22Rv1 (cell line): ENCODE measurements around the gene CADM4.
A peak's percentile ranks its signal among the peaks of the same experiment; 100 is the strongest.

Source experiments
- H3K27ac ChIP-seq: fragments of 450-650 bp; 2 replicates; pipeline ENCODE4 v1.5.1; 2017
- CTCF ChIP-seq: fragments of 450-650 bp; IDR thresholded peaks from 2 replicates; pipeline ENCODE4 v1.5.1; 2017; ENCODE audit warnings: mild to moderate bottlenecking
- ZFX ChIP-seq: fragments of 450-650 bp; IDR thresholded peaks from 2 replicates; pipeline ENCODE4 v1.6.1; 2017; ENCODE audit warnings: antibody characterized with exemption, borderline replicate concordance

CADM4 gene

GRCh38 chr19:43681821-43682220 lies 42.2 kb upstream of the CADM4 start:
- TF ChIP-seq CTCF (no peak), ZFX (no peak)

GRCh38 chr19:43678512-43679261 lies 39.0 kb upstream of the CADM4 start:
- TF ChIP-seq CTCF: no peak
- no peak for TF ChIP-seq ZFX
- no peak overlapping the region for H3K27ac ChIP-seq

More at GRCh38 chr19:43681821-43682220, 42.2 kb upstream of the CADM4 start:
- H3K27ac ChIP-seq: no peak overlapping the region

- H3K27ac ChIP-seq: no peak overlapping the region
- no peak for TF ChIP-seq CTCF
- no peak for TF ChIP-seq ZFX
These were observed 36.3 kb upstream of the CADM4 start for GRCh38 chr19:43675906-43676305.

GRCh38 chr19:43675269-43675879 lies 35.7 kb upstream of the CADM4 start:
- TF ChIP-seq ZFX (no peak), CTCF (no peak)
- peak overlapping the region; percentile 30; the same call in 1 of the 2 replicates for H3K27ac ChIP-seq

GRCh38 chr19:43674596-43674995 lies 34.9 kb upstream of the CADM4 start:
- H3K27ac ChIP-seq: no peak overlapping the region
- TF ChIP-seq CTCF (no peak), ZFX (no peak)

GRCh38 chr19:43674183-43674582 lies 34.5 kb upstream of the CADM4 start:
- TF ChIP-seq CTCF (no peak), ZFX (no peak)
- H3K27ac ChIP-seq: no peak overlapping the region

GRCh38 chr19:43673637-43674036 lies 34.0 kb upstream of the CADM4 start:
- no peak for TF ChIP-seq ZFX
- TF ChIP-seq CTCF: no peak
- no peak overlapping the region for H3K27ac ChIP-seq
